Loucy (cell line): Measurements from ENCODE around the gene SCML2.

ENCODE experiments used
- H2AFZ ChIP-seq: fragments of 200-600 bp; sonication (generic); 2 replicates; pipeline ENCODE4 v1.6.0; 2016; ENCODE audit warnings: antibody characterized with exemption, mild to moderate bottlenecking, low read length, moderate library complexity
- H3F3A ChIP-seq: fragments of 200-600 bp; 2 replicates; pipeline ENCODE4 v1.6.0; 2016; ENCODE audit warnings: antibody characterized with exemption, low read depth, mild to moderate bottlenecking
- H3K27me3 ChIP-seq: fragments of 200-600 bp; sonication (generic); 2 replicates; pipeline ENCODE4 v1.6.1; 2014; ENCODE audit warnings: low read length, mild to moderate bottlenecking; ENCODE audit not compliant: insufficient read depth, poor library complexity, severe bottlenecking
- H3K36me3 ChIP-seq: fragments of 200-600 bp; sonication (generic); 2 replicates; pipeline ENCODE4 v1.6.1; 2016; ENCODE audit warnings: low read length; ENCODE audit not compliant: insufficient read depth
- H3K4me1 ChIP-seq: fragments of 200-600 bp; sonication (generic); 2 replicates; pipeline ENCODE4 v1.5.1; 2014; ENCODE audit warnings: low read length, mild to moderate bottlenecking; ENCODE audit not compliant: insufficient read depth, poor library complexity, severe bottlenecking
- H3K4me2 ChIP-seq: fragments of 200-600 bp; sonication (generic); 2 replicates; pipeline ENCODE4 v1.6.0; 2014; ENCODE audit warnings: antibody characterized with exemption, low read length, low read depth, mild to moderate bottlenecking; ENCODE audit not compliant: poor library complexity, severe bottlenecking
- H3K4me3 ChIP-seq: fragments of 200-600 bp; sonication (generic); 2 replicates; pipeline ENCODE4 v1.5.1; 2014; ENCODE audit warnings: low read length, mild to moderate bottlenecking, mixed read lengths; ENCODE audit not compliant: poor library complexity, severe bottlenecking
- H3K79me2 ChIP-seq: fragments of 200-600 bp; sonication (generic); 2 replicates; pipeline ENCODE4 v1.6.1; 2014; ENCODE audit warnings: low read length; ENCODE audit not compliant: insufficient read depth
- H3K9ac ChIP-seq: fragments of 200-600 bp; sonication (generic); 2 replicates; pipeline ENCODE4 v1.6.0; 2014; ENCODE audit warnings: mild to moderate bottlenecking, low read depth, low read length, moderate library complexity; ENCODE audit not compliant: poor library complexity, severe bottlenecking
- H3K9me2 ChIP-seq: fragments of 200-600 bp; sonication (generic); replicated peaks from 2 replicates; pipeline ENCODE4 v1.6.1; 2016; ENCODE audit warnings: low read depth, low read length, mixed read lengths
- H3K9me3 ChIP-seq: fragments of 200-600 bp; sonication (generic); 2 replicates; pipeline ENCODE4 v1.6.1; 2014; ENCODE audit warnings: mild to moderate bottlenecking, antibody characterized with exemption, low read length, low read depth; ENCODE audit not compliant: insufficient read depth
- H4K20me1 ChIP-seq: fragments of 200-600 bp; sonication (generic); 2 replicates; pipeline ENCODE4 v1.6.0; 2014; ENCODE audit warnings: antibody characterized with exemption, low read length, mild to moderate bottlenecking; ENCODE audit not compliant: insufficient read depth, poor library complexity, severe bottlenecking
- EZH2phosphoT487 ChIP-seq: fragments of 200-600 bp; IDR thresholded peaks from 2 replicates; pipeline ENCODE4 v1.6.1; 2018; ENCODE audit warnings: antibody characterized with exemption, mild to moderate bottlenecking, moderate library complexity, borderline replicate concordance
- TF ChIP-seq, protein P1 (sequence below): fragments of 200-600 bp; sonication (generic); conservative IDR thresholded peaks from 2 replicates; pipeline ENCODE4 v1.5.1; 2014; ENCODE audit warnings: mild to moderate bottlenecking, antibody characterized with exemption, low read length

SCML2 gene

DNA sequence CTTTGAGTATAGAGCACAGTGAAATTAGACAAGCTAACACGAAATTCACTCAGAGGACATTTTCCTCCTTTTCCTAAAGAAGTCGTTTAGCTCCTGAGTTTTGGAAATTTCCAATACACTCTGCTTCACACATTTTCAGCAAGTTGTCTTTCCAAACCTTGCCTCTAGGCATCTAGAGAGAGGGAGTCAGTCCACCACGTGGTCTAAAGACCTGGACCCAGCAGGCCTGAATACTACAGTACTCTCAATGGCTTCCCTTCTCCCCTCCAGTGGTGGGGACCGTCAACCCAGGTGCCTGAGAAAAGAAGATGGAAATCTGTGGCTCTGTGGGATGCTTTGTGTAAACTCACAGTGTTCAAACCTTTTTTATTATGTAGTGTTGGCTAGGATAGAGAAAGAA, 13.9 kb upstream of the SCML2 start:
- H3K9me3 ChIP-seq = no peaks in the 10 kb centered on the region
- H3F3A ChIP-seq = no peaks in the 10 kb centered on the region
- no peaks in the 10 kb centered on the region for H3K36me3 ChIP-seq
- no peak overlapping the region for H3K9ac ChIP-seq
- no peaks in the 10 kb centered on the region for H3K9me2 ChIP-seq
- no peaks in the 10 kb centered on the region for H3K4me1 ChIP-seq
- H3K4me2 ChIP-seq = no peak overlapping the region
- H3K79me2 ChIP-seq = no peaks in the 10 kb centered on the region
- H4K20me1 ChIP-seq = no peaks in the 10 kb centered on the region
- no peaks in the 10 kb centered on the region for H3K27me3 ChIP-seq
- TF ChIP-seq, protein P1, sequence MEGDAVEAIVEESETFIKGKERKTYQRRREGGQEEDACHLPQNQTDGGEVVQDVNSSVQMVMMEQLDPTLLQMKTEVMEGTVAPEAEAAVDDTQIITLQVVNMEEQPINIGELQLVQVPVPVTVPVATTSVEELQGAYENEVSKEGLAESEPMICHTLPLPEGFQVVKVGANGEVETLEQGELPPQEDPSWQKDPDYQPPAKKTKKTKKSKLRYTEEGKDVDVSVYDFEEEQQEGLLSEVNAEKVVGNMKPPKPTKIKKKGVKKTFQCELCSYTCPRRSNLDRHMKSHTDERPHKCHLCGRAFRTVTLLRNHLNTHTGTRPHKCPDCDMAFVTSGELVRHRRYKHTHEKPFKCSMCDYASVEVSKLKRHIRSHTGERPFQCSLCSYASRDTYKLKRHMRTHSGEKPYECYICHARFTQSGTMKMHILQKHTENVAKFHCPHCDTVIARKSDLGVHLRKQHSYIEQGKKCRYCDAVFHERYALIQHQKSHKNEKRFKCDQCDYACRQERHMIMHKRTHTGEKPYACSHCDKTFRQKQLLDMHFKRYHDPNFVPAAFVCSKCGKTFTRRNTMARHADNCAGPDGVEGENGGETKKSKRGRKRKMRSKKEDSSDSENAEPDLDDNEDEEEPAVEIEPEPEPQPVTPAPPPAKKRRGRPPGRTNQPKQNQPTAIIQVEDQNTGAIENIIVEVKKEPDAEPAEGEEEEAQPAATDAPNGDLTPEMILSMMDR = no peak
- no peak for TF ChIP-seq EZH2phosphoT487
- no peak overlapping the region for H3K4me3 ChIP-seq
- no peak overlapping the region for H2AFZ ChIP-seq

DNA sequence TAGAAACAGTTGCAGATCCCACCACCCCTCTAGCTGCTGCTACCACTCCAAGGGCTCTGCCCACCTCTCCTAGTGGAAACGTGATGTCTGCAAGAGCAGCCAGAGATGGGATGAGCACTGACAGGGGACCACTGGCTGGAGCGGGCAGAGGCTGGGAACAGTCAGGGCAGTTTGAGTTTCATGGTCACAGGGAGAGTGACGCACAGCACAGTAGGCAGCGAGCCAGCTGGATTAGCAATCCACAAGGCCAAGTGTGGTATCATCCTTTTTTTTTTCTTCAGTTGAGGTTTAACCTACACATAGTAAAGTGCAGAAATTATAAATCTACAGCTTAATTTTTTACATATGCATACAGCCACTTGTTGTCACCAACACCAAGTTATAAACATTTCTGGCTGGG, 6.4 kb upstream of the SCML2 start:
- H3K9me2 ChIP-seq = no peaks in the 10 kb centered on the region
- TF ChIP-seq EZH2phosphoT487 = no peak
- TF ChIP-seq, protein P1 = no peak
- H3K9me3 ChIP-seq = no peaks in the 10 kb centered on the region

DNA sequence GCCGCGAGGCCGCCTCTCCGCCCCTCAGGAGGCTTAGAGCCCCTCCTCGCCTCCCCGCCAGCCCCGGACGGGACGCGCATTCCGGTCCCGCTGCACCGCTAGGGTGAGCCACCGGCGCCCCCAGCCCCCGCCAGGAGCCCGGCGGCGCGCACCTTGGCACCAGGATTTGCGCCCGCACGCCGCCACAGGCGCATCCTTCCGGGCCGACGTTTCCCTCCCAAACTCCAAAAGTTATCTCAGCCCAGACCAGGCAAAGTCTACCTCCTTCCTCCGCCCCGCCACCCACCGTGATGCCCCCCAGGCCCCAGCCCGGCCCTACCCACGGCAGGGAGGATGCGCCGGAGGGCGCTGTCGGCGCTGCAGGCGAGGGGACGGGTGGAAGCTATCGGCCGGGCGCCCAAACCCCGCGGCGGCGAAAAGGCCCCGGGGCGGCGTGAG, 538 bp downstream of the SCML2 start:
- Histone ChIP-seq H3K4me3 (no peak overlapping the region), H3K9ac (no peak overlapping the region), H3K9me2 (no peaks in the 10 kb centered on the region)

More for the DNA sequence above, 6.4 kb upstream of the SCML2 start:
- H3K27me3 ChIP-seq = no peaks in the 10 kb centered on the region
- H3K36me3 ChIP-seq = no peaks in the 10 kb centered on the region
- H3F3A ChIP-seq = no peaks in the 10 kb centered on the region
- no peak overlapping the region for H2AFZ ChIP-seq
- H3K9ac ChIP-seq = no peak overlapping the region
- no peaks in the 10 kb centered on the region for H4K20me1 ChIP-seq
- H3K79me2 ChIP-seq = no peaks in the 10 kb centered on the region
- H3K4me2 ChIP-seq = no peak overlapping the region
- H3K4me1 ChIP-seq = no peaks in the 10 kb centered on the region
- no peak overlapping the region for H3K4me3 ChIP-seq

More for the DNA sequence above, 538 bp downstream of the SCML2 start:
- Histone ChIP-seq H3K9me3 (no peaks in the 10 kb centered on the region), H3K79me2 (no peaks in the 10 kb centered on the region), H3F3A (no peaks in the 10 kb centered on the region), H4K20me1 (no peaks in the 10 kb centered on the region), H2AFZ (no peak overlapping the region), H3K36me3 (no peaks in the 10 kb centered on the region), H3K4me1 (no peaks in the 10 kb centered on the region), H3K27me3 (no peaks in the 10 kb centered on the region), H3K4me2 (no peak overlapping the region)
- TF ChIP-seq, protein P1 = no peak
- no peak for TF ChIP-seq EZH2phosphoT487
